ENCODE data around the gene EPO.

DNA sequence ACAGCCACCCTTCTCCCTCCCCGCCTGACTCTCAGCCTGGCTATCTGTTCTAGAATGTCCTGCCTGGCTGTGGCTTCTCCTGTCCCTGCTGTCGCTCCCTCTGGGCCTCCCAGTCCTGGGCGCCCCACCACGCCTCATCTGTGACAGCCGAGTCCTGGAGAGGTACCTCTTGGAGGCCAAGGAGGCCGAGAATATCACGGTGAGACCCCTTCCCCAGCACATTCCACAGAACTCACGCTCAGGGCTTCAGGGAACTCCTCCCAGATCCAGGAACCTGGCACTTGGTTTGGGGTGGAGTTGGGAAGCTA, 1.2 kb downstream of the EPO start:
- TF ChIP-seq, protein P1, sequence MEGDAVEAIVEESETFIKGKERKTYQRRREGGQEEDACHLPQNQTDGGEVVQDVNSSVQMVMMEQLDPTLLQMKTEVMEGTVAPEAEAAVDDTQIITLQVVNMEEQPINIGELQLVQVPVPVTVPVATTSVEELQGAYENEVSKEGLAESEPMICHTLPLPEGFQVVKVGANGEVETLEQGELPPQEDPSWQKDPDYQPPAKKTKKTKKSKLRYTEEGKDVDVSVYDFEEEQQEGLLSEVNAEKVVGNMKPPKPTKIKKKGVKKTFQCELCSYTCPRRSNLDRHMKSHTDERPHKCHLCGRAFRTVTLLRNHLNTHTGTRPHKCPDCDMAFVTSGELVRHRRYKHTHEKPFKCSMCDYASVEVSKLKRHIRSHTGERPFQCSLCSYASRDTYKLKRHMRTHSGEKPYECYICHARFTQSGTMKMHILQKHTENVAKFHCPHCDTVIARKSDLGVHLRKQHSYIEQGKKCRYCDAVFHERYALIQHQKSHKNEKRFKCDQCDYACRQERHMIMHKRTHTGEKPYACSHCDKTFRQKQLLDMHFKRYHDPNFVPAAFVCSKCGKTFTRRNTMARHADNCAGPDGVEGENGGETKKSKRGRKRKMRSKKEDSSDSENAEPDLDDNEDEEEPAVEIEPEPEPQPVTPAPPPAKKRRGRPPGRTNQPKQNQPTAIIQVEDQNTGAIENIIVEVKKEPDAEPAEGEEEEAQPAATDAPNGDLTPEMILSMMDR (IDR thresholded peaks at IDR 0.05): no peak
- TF ChIP-seq POLR2A (IDR thresholded peaks at IDR 0.05): no peak

Measured in esophagus squamous epithelium (tissue), 4 donors.